ENCODE measurements around the gene CCDC9B. TPM values are rescaled to one million over a fixed set of nuclear protein-coding genes. Genes with fewer than 3 reads are reported as not detected.

CCDC9B gene
- total RNA-seq, 1 experiment from 2014 or later: 29.5 TPM

DNA sequence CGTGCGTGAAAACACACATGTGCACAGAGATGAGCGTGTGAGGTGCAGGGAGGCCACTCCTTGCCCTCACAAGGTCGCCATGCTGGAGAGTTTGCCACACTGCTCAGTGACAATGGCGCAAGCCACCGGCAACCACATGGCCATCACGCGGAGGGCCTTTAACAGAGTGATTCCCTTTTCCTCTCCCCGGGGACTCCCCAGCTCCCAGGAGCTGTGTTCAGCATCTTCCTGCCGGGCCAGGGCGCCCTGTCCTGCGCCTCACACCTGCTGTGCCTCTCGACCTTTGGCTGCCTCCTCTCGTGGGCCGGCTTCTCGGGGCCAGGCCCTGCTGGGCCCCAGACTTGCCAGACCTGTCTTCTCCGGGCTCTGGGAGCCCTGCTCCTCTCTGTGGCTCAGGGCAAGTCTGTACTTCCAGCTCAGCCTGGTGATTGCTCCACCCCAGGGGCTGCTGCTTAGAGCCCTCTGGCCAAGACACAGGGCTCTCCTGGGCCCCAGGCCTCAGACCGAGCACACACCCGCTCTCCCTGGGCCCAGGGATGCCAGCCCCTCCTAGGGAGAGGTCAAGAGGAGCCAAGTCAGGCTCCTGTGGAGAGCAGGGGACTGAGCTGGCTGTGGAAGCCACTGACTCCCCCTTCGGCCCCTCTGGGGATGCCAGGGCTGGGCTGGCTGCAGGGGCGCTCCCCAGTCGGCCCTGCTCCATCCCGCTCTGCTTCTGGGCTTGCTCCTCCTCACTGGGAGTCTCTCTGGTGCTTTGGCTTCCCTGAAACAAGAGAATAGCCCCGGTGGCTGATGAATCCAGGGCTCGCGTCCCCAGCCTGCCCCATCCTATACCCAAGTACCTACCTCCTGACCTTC lies 5.6 kb downstream of the CCDC9B start:
- peaks cover 95% of the 10 kb centered on the region for H3K36me3 ChIP-seq
- H3K4me1 ChIP-seq (replicated peaks): peaks cover 90% of the 10 kb centered on the region
- no peak overlapping the region for H3K27ac ChIP-seq
- H3K27me3 ChIP-seq (replicated peaks): no peaks in the 10 kb centered on the region
- no peak for DNase-seq (ENCODE audit: low read depth in 1 of 2, low spot score in 2 of 2)
- no peaks in the 10 kb centered on the region for H3K9me3 ChIP-seq (replicated peaks)
- H3K4me3 ChIP-seq: no peak overlapping the region

DNA sequence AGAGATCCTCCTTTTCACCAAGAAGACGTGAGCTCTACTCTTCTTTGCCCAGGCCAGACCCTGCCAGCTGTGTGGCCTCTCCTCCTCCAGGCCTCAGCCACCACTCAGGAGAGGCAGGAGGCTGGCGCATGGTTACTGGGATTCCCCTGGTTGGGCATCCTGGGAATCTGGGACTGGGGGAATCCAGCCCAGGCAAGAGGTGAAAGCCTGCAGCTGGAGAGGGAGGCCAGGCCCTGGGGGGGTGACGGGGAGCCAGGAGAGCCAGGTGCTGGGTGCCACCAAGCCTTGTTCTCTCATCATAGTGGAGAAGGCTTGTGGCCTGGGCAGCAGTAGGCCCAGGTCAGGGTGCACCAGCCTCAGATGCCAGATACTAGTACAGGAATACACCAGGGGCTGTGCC lies 6.2 kb downstream of the CCDC9B start:
- Histone ChIP-seq H3K4me3 (no peak overlapping the region), H3K27ac (no peak overlapping the region), H3K27me3 (replicated peaks) (no peaks in the 10 kb centered on the region), H3K9me3 (replicated peaks) (no peaks in the 10 kb centered on the region), H3K4me1 (replicated peaks) (peaks cover 90% of the 10 kb centered on the region), H3K36me3 (peaks cover 95% of the 10 kb centered on the region)
- no peak for DNase-seq (ENCODE audit: low read depth in 1 of 2, low spot score in 2 of 2)

DNA sequence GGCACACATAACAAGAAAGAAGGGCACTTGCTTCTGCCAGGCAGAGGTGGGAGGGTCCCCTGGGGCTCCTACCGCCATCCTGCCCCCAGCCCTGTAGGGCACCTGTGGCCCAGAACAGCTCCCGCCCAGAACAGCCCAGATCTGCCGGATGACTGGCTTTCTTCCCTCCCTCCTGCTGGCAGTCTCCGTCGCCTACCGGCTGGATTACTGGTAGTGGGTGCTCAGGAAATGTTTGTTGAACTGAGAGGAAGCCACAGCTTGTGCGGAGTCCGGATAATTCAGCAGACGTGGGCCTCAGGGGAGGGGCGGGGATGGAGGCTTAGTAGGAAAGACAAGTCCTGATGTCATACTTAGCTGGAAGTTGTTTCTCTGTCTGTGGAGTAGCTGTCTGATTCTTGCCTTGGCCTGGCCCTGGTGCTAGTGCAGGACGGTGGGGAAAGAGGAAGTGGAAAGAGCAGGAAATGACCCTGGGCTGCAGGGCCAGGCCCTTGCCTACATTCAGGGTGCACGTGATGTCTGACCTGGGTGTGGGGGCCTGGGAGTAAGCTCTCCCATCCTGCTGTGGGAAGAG lies 6.7 kb downstream of the CCDC9B start:
- 0 out of 2 replicates have a peak overlapping the region, but pooled peaks have one; percentile 6 for H3K27ac ChIP-seq
- H3K36me3 ChIP-seq: peaks cover 95% of the 10 kb centered on the region
- H3K27me3 ChIP-seq (replicated peaks): no peaks in the 10 kb centered on the region
- H3K9me3 ChIP-seq (replicated peaks): no peaks in the 10 kb centered on the region
- peaks cover 90% of the 10 kb centered on the region for H3K4me1 ChIP-seq (replicated peaks)
- H3K4me3 ChIP-seq: no peak overlapping the region
- DNase-seq (ENCODE audit: low read depth in 1 of 2, low spot score in 2 of 2): peak; percentile 49 to 68

DNA sequence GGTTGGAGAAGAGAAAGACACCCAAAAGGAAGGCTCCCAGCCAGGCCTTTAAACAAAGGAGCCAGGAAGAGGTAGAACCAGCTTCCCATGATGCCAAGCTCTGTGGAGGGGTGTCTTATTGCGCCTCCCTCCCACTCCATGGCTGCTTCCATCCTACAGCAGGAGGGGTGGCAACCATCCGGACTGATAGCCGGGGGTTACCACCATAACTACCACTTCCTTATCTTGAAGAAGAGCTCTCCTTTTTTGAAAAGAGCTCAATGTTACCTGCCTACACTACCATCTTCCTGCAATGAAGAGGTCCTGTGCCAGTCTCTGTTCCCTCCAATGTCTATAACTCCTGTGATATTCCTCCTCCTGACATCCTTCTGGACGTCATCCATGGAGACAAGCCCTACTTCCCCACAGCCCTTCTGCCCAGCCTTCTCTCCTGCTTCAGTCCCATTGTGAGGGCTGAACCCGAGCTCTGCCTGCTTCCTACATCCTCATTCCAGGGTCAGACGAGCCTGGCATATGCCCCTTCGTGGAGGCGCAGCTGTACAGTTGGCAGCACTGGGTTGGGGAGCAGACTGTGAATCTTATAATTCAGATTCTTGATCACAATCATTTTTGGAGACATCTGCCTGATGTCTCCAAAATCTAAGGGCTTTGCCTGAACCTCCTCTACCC lies 8.5 kb downstream of the CCDC9B start:
- no peak overlapping the region for H3K4me3 ChIP-seq
- H3K36me3 ChIP-seq: peaks cover 87% of the 10 kb centered on the region
- DNase-seq (ENCODE audit: low read depth in 1 of 2, low spot score in 2 of 2): no peak
- H3K27me3 ChIP-seq (replicated peaks): no peaks in the 10 kb centered on the region
- H3K4me1 ChIP-seq (replicated peaks): peaks cover 92% of the 10 kb centered on the region
- H3K27ac ChIP-seq: no peak overlapping the region
- no peaks in the 10 kb centered on the region for H3K9me3 ChIP-seq (replicated peaks)

DNA sequence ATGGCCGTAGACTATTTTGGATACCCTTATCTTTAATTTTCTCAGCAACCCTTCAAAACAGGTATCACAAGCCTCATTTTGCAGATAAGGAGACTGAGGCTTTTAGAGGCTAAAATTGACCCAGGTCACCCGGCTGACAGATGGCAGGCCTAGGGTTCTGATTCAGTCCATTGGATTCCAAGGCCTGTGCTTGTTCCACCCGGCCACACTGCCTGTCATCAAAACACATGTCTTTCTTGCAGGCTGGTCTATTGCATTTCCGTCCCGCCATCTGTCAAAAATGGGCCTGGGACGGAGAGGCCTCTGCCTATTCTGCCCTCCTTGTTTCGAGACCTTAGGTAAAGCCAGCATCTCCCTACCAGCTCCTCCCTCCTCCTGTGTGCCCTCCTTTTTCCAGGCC lies 9.1 kb downstream of the CCDC9B start:
- H3K4me1 ChIP-seq (replicated peaks): peaks cover 92% of the 10 kb centered on the region

DNA sequence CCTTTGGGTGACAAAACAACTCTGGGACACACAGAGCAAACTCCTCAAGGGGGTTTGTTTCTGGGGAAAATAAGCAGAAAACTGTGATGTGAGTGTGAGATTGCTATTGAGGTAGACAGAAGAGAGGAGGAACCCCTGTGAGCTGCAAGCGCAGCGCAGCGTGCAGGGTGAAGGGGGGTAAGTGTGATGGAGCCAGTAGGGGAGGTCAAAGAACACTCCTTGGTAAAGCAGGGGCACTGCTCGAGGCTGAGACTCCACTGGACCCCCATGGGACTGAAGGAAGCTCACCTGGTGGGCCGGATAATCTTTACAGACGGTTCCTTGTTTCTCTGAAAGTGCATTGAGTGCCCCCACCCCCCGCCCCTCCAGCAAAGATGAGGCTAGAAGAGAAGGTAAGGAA lies 9.7 kb downstream of the CCDC9B start:
- Histone ChIP-seq H3K27ac (peak overlapping the region; percentile 89; the same call in 1 of the 2 replicates), H3K4me3 (no peak overlapping the region), H3K36me3 (peaks cover 87% of the 10 kb centered on the region), H3K4me1 (replicated peaks) (peaks cover 92% of the 10 kb centered on the region), H3K9me3 (replicated peaks) (no peaks in the 10 kb centered on the region), H3K27me3 (replicated peaks) (no peaks in the 10 kb centered on the region)
- DNase-seq (ENCODE audit: low read depth in 1 of 2, low spot score in 2 of 2): no peak

More for the DNA sequence above, 9.1 kb downstream of the CCDC9B start:
- DNase-seq (ENCODE audit: low read depth in 1 of 2, low spot score in 2 of 2): no peak
- Histone ChIP-seq H3K27me3 (replicated peaks) (no peaks in the 10 kb centered on the region), H3K36me3 (peaks cover 87% of the 10 kb centered on the region), H3K9me3 (replicated peaks) (no peaks in the 10 kb centered on the region), H3K4me3 (no peak overlapping the region), H3K27ac (no peak overlapping the region)

DNA sequence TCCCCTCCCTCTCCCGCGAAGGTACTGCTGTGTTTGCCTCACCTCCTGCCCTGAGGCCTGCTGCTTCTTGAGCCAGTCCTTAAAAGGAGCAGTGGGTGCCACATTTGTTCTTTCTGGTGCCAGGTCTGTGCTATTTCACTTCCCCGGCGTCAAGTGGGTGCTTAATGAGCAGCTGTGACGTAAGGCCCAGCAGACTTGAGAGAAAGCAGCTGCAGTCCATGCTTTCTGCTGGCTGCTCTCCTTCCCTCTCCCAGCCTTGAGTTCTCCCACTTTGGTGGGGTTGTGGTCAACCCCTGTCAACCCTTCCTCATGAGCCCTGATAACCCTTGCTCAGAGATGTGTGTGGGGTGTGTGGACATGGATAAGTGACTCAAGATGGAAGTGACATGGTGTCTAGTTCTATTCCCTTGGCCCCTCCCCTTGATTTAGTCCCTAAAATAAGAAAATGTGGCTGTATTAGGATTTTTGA lies 10.3 kb downstream of the CCDC9B start:
- H3K27ac ChIP-seq: peak overlapping the region; percentile 89
- H3K4me3 ChIP-seq: no peak overlapping the region
- no peaks in the 10 kb centered on the region for H3K27me3 ChIP-seq (replicated peaks)
- H3K4me1 ChIP-seq (replicated peaks): peaks cover 92% of the 10 kb centered on the region
- H3K9me3 ChIP-seq (replicated peaks): no peaks in the 10 kb centered on the region
- peaks cover 87% of the 10 kb centered on the region for H3K36me3 ChIP-seq
- DNase-seq (ENCODE audit: low read depth in 1 of 2, low spot score in 2 of 2): no peak

DNA sequence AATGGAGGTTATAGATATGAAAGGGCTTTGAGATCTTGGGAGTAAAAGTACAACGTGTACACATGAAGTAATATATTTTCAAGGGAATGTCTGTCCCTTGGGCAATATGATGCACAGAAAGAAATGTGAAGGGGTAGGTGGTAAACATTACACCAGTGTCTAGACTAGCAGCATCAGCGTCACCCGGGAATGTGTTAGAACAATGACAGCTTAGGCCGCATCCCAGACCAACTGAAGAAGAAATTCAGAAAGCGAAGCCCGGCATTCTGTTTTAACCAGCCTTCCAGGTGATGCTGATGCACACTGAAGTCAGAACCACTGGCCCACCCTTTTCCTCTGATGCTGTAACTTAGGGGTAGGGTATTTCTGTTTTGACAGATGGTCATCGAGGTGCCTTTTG lies 10.9 kb downstream of the CCDC9B start:
- Histone ChIP-seq H3K4me3 (no peak overlapping the region), H3K36me3 (peaks cover 85% of the 10 kb centered on the region), H3K27me3 (replicated peaks) (no peaks in the 10 kb centered on the region), H3K4me1 (replicated peaks) (peaks cover 90% of the 10 kb centered on the region), H3K9me3 (replicated peaks) (no peaks in the 10 kb centered on the region), H3K27ac (peak overlapping the region; percentile 89)
- peak in 1 of 2 experiments; percentile 62 for DNase-seq (ENCODE audit: low read depth in 1 of 2, low spot score in 2 of 2)

DNA sequence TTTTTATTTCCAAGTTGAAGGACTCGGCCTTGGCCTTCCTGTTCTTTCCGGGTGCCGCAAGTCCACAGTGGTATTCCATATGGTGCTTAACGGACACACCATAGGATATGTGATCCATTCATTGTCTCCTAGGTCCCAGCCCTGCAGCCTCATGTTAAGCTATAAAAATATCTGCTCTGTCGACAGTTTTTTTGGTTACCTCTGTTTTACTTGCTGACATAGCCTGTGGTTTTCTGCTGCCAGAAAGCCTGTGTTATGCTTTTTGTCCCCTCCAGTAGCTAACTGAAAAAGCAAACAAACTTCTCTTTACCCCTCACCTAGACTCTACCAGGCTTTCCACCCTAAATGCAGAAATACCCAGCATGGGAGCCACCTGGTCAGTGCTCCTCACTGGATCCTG lies 12.0 kb downstream of the CCDC9B start:
- H3K27me3 ChIP-seq (replicated peaks): no peaks in the 10 kb centered on the region
- H3K9me3 ChIP-seq (replicated peaks): no peaks in the 10 kb centered on the region
- H3K4me3 ChIP-seq: peak overlapping the region; percentile 1; the same call in 1 of the 2 replicates
- peaks cover 85% of the 10 kb centered on the region for H3K36me3 ChIP-seq
- H3K27ac ChIP-seq: peak overlapping the region; percentile 89
- peaks cover 80% of the 10 kb centered on the region for H3K4me1 ChIP-seq (replicated peaks)
- peak in 1 of 2 experiments; percentile 72 for DNase-seq (ENCODE audit: low read depth in 1 of 2, low spot score in 2 of 2)

DNA sequence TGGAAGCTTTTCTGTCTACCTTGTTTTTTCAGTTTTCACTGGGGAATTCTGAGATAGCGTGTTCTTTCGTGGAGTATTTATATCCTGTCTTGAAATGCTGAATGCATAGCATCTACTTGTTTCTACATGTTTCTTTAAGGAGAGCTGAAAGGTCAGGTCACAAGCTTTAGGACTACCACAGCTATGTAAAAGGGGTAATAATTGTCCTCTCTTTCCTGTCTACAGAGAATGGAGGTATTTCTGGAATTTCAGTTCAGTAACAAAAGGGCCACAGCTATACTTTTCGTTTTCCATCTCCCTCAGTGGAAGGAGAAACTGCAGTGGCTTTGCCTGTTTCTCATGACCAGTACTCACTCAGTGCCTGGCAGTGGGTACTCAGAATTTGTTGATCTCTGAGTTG lies 12.6 kb downstream of the CCDC9B start:
- H3K27ac ChIP-seq: peak overlapping the region; percentile 89
- no peaks in the 10 kb centered on the region for H3K27me3 ChIP-seq (replicated peaks)
- DNase-seq (ENCODE audit: low read depth in 1 of 2, low spot score in 2 of 2): peak in 1 of 2 experiments; percentile 89
- peaks cover 78% of the 10 kb centered on the region for H3K4me1 ChIP-seq (replicated peaks)
- H3K9me3 ChIP-seq (replicated peaks): no peaks in the 10 kb centered on the region
- H3K36me3 ChIP-seq: peaks cover 80% of the 10 kb centered on the region
- H3K4me3 ChIP-seq: peak overlapping the region; percentile 1

DNA sequence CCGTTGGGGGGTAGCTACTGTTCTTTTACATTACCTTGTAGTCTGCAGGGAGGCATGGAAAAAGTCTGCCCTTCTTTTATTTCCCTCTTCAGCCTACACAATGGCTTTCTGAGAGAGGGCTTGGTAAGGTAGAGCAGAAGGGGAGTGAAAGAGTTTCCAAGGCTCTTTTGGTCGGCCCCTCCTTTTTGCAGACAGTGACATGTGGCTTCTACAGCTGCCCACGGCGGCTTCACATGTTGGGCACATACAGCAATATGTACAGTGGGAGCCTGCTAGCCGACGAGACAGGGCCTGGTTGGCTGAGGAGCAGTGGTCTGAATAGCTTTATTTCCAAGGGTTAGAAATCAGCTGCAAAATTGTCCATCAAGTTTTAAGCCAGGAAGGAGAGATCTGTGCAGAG lies 13.3 kb downstream of the CCDC9B start:
- Histone ChIP-seq H3K27ac (peak overlapping the region; percentile 89), H3K9me3 (replicated peaks) (no peaks in the 10 kb centered on the region), H3K4me3 (peak overlapping the region; percentile 1), H3K36me3 (peaks cover 73% of the 10 kb centered on the region), H3K4me1 (replicated peaks) (peaks cover 83% of the 10 kb centered on the region), H3K27me3 (replicated peaks) (no peaks in the 10 kb centered on the region)
- DNase-seq (ENCODE audit: low read depth in 1 of 2, low spot score in 2 of 2): peak in 1 of 2 experiments; percentile 46

DNA sequence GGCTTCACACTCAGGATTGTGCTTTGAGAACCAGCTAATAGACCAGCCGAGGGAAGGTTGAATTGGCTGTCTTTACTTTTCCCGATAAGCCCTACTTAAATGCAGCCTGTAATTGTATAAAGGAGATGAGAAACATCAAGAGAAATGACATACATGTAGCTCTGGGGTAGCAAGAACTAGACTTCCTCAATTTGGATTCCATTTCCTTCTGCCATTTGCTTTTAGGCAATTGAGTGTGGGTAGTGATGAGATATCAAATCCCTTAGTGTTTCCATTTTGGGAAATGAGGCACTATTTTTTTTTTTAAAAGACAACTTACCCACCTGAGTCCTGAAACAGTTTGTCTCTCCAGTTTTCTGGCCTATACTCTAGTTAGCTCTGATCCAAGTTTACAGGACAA lies 15.0 kb downstream of the CCDC9B start:
- no peak for DNase-seq (ENCODE audit: low read depth in 1 of 2, low spot score in 2 of 2)
- Histone ChIP-seq H3K27me3 (replicated peaks) (no peaks in the 10 kb centered on the region), H3K27ac (no peak overlapping the region), H3K4me1 (replicated peaks) (peaks cover 79% of the 10 kb centered on the region), H3K4me3 (peak overlapping the region; percentile 91), H3K9me3 (replicated peaks) (no peaks in the 10 kb centered on the region), H3K36me3 (peaks cover 56% of the 10 kb centered on the region)

DNA sequence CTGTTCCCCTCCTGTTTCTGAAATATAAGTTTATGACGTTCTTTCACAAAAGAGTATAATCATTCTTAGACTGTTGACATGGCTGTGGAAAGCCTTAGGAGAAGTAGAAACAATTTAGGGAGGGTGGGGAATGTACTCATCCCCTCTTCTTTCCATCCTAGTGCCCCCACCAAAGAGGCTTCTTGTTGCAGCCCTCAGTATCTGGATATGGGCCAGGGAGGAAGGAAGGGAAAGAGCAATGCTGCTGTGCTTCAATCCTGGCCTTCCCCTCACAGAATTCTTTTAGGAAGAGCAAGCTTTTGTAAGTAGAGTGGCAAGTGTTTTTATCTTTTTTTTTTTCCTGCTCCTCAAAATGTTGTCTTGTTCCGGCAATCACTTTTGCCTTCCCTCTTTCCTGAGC lies 15.6 kb downstream of the CCDC9B start:
- Histone ChIP-seq H3K36me3 (peaks cover 51% of the 10 kb centered on the region), H3K4me1 (replicated peaks) (peaks cover 76% of the 10 kb centered on the region), H3K27ac (no peak overlapping the region), H3K27me3 (replicated peaks) (no peaks in the 10 kb centered on the region), H3K4me3 (peak overlapping the region; percentile 91), H3K9me3 (replicated peaks) (no peaks in the 10 kb centered on the region)
- peak in 1 of 2 experiments; percentile 41 for DNase-seq (ENCODE audit: low read depth in 1 of 2, low spot score in 2 of 2)
